ENCODE results near the gene FGF21. TPM values are rescaled to one million over a fixed set of nuclear protein-coding genes. Genes with fewer than 3 reads are reported as not detected.
A peak's percentile ranks its signal among the peaks of the same experiment; 100 is the strongest.

The FGF21 gene
- total RNA-seq, 4 donors from 2014 or later, result not detected

GRCh38 chr19:48735031-48735615 lies 20.2 kb upstream of the FGF21 start:
- Histone ChIP-seq H3K9me3 (no peaks in the 10 kb centered on the region), H3K4me3 (peak overlapping the region in 2 of 4 donors; percentile 18 to 21), H3K27ac (no peak overlapping the region), H3K4me1 (peaks cover 0 to 18% (median 11%) of the 10 kb centered on the region in 4 donors), H3K36me3 (no peaks in the 10 kb centered on the region), H3K27me3 (peaks cover 22% of the 10 kb centered on the region)
- 19% methylated on average over 33 of the region's 38 CpGs; no CpG with 5 or more reads in 1 of the 2 donors for WGBS, 2 donors (ENCODE audit: low coverage in 1 of 2)
- no peak for TF ChIP-seq CTCF (IDR thresholded peaks at IDR 0.05)
- TF ChIP-seq EP300 (IDR thresholded peaks at IDR 0.05; ENCODE audit: low read depth), result no peak
- TF ChIP-seq POLR2A (IDR thresholded peaks at IDR 0.05), result no peak
- no peak for TF ChIP-seq POLR2AphosphoS5 (IDR thresholded peaks at IDR 0.05)
- peak; percentile 49 for DNase-seq
- intact Hi-C loops (cut with DNase I; ENCODE audit: low total_unique reads) (loop anchor here (5.0 kb wide), 1 partner anchor 88 kb away; the partner anchor contains the start of gene CA11), in situ Hi-C loops (cut with MboI; ENCODE audit: low pct_ligation_motif_present in 1 of 4, low pct_unique_long_range_greater_than_20kb in 1 of 4, low sequenced_read_pairs in 3 of 4) (no loop called here)

DNA sequence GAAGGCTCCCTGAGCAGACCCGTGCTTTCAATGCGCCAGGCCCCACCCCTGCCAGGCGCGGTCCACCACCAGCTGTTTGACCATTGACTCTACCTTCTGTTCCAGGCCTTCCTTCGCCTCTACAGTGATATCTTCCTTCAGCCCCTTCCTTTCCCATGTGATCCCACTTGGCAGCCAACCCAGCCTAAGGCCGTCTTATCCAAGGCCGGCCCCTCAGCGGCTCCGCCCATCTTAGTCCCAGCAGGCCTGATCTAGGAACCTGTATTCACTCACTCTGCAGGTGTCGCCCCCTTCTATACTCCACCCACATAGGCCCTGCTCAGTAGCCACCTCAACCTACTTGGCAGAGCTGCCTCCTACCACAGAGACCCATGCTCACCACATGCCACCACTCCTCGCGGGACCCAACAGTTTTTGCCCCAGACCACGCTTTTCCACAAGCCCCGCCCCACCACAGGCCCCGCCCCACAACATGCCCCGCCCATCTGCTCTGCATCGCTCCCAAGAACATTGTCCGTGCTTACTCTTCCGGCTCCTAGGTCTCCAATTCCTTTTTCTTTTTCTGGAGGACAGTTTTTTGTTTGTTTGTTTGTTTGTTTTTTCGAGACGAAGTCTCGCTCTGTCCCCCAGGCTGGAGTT lies 17.8 kb upstream of the FGF21 start:
- TF ChIP-seq CTCF (IDR thresholded peaks at IDR 0.05), result no peak
- TF ChIP-seq POLR2AphosphoS5 (IDR thresholded peaks at IDR 0.05), result no peak
- no peak for TF ChIP-seq POLR2A (IDR thresholded peaks at IDR 0.05)
- TF ChIP-seq EP300 (IDR thresholded peaks at IDR 0.05; ENCODE audit: low read depth), result no peak
- in situ Hi-C loops (cut with MboI; ENCODE audit: low pct_ligation_motif_present in 1 of 4, low pct_unique_long_range_greater_than_20kb in 1 of 4, low sequenced_read_pairs in 3 of 4), result no loop called here
- DNase-seq, result no peak
- WGBS, 2 donors (ENCODE audit: low coverage in 1 of 2), result 55 to 76% methylated on average over 10 to 22 of the region's 22 CpGs
- H3K9me3 ChIP-seq, result no peaks in the 10 kb centered on the region
- peaks cover 20% of the 10 kb centered on the region for H3K27me3 ChIP-seq
- H3K4me3 ChIP-seq, result no peak overlapping the region
- no peaks in the 10 kb centered on the region for H3K36me3 ChIP-seq
- intact Hi-C loops (cut with DNase I; ENCODE audit: low total_unique reads), result loop anchor here (5.0 kb wide), 1 partner anchor 90 kb away; the partner anchor contains the start of gene CA11
- no peak overlapping the region for H3K27ac ChIP-seq
- H3K4me1 ChIP-seq, result peaks cover 0 to 30% (median 11%) of the 10 kb centered on the region in 4 donors

- Histone ChIP-seq H3K27ac (peak overlapping the region; percentile 68 to 75 (median 69)), H3K4me1 (peaks cover 0 to 30% (median 11%) of the 10 kb centered on the region in 4 donors), H3K27me3 (peaks cover 20% of the 10 kb centered on the region), H3K4me3 (peak overlapping the region; percentile 32 to 60 (median 45)), H3K36me3 (no peaks in the 10 kb centered on the region), H3K9me3 (no peaks in the 10 kb centered on the region)
- WGBS, 2 donors (ENCODE audit: low coverage in 1 of 2), result 2% methylated on average over 43 of the region's 96 CpGs; no CpG with 5 or more reads in 1 of the 2 donors
- intact Hi-C loops (cut with DNase I; ENCODE audit: low total_unique reads) (loop anchor here (5.0 kb wide), 1 partner anchor 91 kb away; the partner anchor contains the start of gene CA11), in situ Hi-C loops (cut with MboI; ENCODE audit: low pct_ligation_motif_present in 1 of 4, low pct_unique_long_range_greater_than_20kb in 1 of 4, low sequenced_read_pairs in 3 of 4) (no loop called here)
- DNase-seq, result peak; percentile 97
- TF ChIP-seq POLR2AphosphoS5 (IDR thresholded peaks at IDR 0.05) (peak in 1 of 3 donors; percentile 18), CTCF (IDR thresholded peaks at IDR 0.05) (peak in 3 of 5 experiments; percentile 23 to 43 (median 37)), POLR2A (IDR thresholded peaks at IDR 0.05) (no peak), EP300 (IDR thresholded peaks at IDR 0.05; ENCODE audit: low read depth) (no peak)
These were observed 16.5 kb upstream of the FGF21 start for GRCh38 chr19:48738557-48739403.
